GM23338 (cell line): Measurements from ENCODE around the gene HK1. TPM values are rescaled to one million over a fixed set of nuclear protein-coding genes. Genes with fewer than 3 reads are reported as not detected.

Experiments used
- ATAC-seq: fragments of 200-7000 bp; cut with Tn5 transposase; 3 replicates; pipeline ENCODE4 v1.9.1; 2020
- DNase-seq: peaks from one replicate; pipeline ENCODE4 v3.0.0-alpha.2; 2015; ENCODE audit warnings: low spot score
- H2AFZ ChIP-seq: fragments of 200-600 bp; sonication (generic); 2 replicates; pipeline ENCODE4 v1.8.0; 2016; ENCODE audit warnings: antibody characterized with exemption, mild to moderate bottlenecking, moderate library complexity
- H3F3A ChIP-seq: fragments of 200-600 bp; sonication (generic); replicated peaks from 2 replicates; pipeline ENCODE4 v1.8.0; 2017; ENCODE audit warnings: antibody characterized with exemption, mixed run types, low read depth
- H3K27ac ChIP-seq: fragments of 200-600 bp; sonication (generic); 2 replicates; pipeline ENCODE4 v1.6.1; 2016; ENCODE audit warnings: low read depth
- H3K27me3 ChIP-seq: fragments of 200-600 bp; sonication (generic); 2 replicates; pipeline ENCODE4 v1.8.0; 2016; ENCODE audit warnings: mild to moderate bottlenecking, mixed run types, moderate library complexity; ENCODE audit not compliant: insufficient read depth
- H3K36me3 ChIP-seq: fragments of 200-600 bp; sonication (generic); 2 replicates; pipeline ENCODE4 v1.8.0; 2016; ENCODE audit warnings: mild to moderate bottlenecking; ENCODE audit not compliant: insufficient read depth
- H3K4me1 ChIP-seq: fragments of 200-600 bp; sonication (generic); 2 replicates; pipeline ENCODE4 v1.8.0; 2016; ENCODE audit warnings: mild to moderate bottlenecking, moderate library complexity; ENCODE audit not compliant: insufficient read depth
- H3K4me2 ChIP-seq: fragments of 200-600 bp; sonication (generic); 2 replicates; pipeline ENCODE4 v1.7.1; 2017; ENCODE audit warnings: mixed run types
- H3K4me3 ChIP-seq: fragments of 200-600 bp; sonication (generic); 2 replicates; pipeline ENCODE4 v1.6.1; 2016; ENCODE audit warnings: mixed run types
- H3K79me2 ChIP-seq: fragments of 200-600 bp; sonication (generic); replicated peaks from 2 replicates; pipeline ENCODE4 v1.8.0; 2017; ENCODE audit warnings: mild to moderate bottlenecking; ENCODE audit not compliant: insufficient read depth
- H3K9me2 ChIP-seq: fragments of 200-600 bp; sonication (generic); 2 replicates; pipeline ENCODE4 v1.8.0; 2017; ENCODE audit not compliant: insufficient read depth
- H4K20me1 ChIP-seq: fragments of 200-600 bp; sonication (generic); replicated peaks from 2 replicates; pipeline ENCODE4 v1.8.0; 2017; ENCODE audit warnings: mild to moderate bottlenecking; ENCODE audit not compliant: insufficient read depth
- H3K27ac Mint-ChIP-seq: 2 replicates; pipeline ENCODE4 v1.8.0; 2020; ENCODE audit warnings: inconsistent platforms, mild to moderate bottlenecking, moderate library complexity, mixed read lengths
- H3K27me3 Mint-ChIP-seq: 3 replicates; pipeline ENCODE4 v1.8.0; 2022; ENCODE audit warnings: low read depth, mild to moderate bottlenecking, moderate library complexity, mixed read lengths, inconsistent platforms; ENCODE audit not compliant: insufficient read depth, poor library complexity
- H3K36me3 Mint-ChIP-seq: 3 replicates; pipeline ENCODE4 v1.8.0; 2021; ENCODE audit warnings: low read depth, mild to moderate bottlenecking, inconsistent platforms, moderate library complexity, mixed read lengths
- H3K4me1 Mint-ChIP-seq: 3 replicates; pipeline ENCODE4 v1.8.0; 2020; ENCODE audit warnings: mild to moderate bottlenecking, inconsistent platforms, mixed read lengths
- H3K4me3 Mint-ChIP-seq: 3 replicates; pipeline ENCODE4 v1.8.0; 2021; ENCODE audit warnings: moderate library complexity, mild to moderate bottlenecking, inconsistent platforms, mixed read lengths
- H3K9me3 Mint-ChIP-seq: 3 replicates; pipeline ENCODE4 v1.8.0; 2020; ENCODE audit warnings: moderate library complexity, mild to moderate bottlenecking, inconsistent platforms, mixed read lengths
- CREB1 ChIP-seq: fragments of 250-450 bp; sonication (Bioruptor Pico); IDR thresholded peaks from 2 replicates; pipeline ENCODE4 v1.5.0; 2020; ENCODE audit warnings: low read depth, mild to moderate bottlenecking, moderate library complexity
- EZH2 ChIP-seq: fragments of 200-600 bp; sonication (generic); IDR thresholded peaks from one replicate; pipeline ENCODE4 v1.8.0; 2017; ENCODE audit warnings: antibody characterized with exemption, mild to moderate bottlenecking, low read depth; ENCODE audit not compliant: unreplicated experiment
- EZH2phosphoT487 ChIP-seq: fragments of 200-600 bp; sonication (generic); IDR thresholded peaks from one replicate; pipeline ENCODE4 v1.8.1; 2018; ENCODE audit warnings: antibody characterized with exemption; ENCODE audit not compliant: unreplicated experiment
- NANOG ChIP-seq: IDR thresholded peaks from 2 replicates; pipeline ENCODE4 v1.6.1; 2016; ENCODE audit warnings: antibody characterized with exemption, borderline replicate concordance
- REST ChIP-seq: IDR thresholded peaks from one replicate; pipeline ENCODE4 v1.6.1; 2018; ENCODE audit warnings: antibody characterized with exemption; ENCODE audit not compliant: unreplicated experiment
- STAT1 ChIP-seq: IDR thresholded peaks from one replicate; pipeline ENCODE4 v1.6.1; 2016; ENCODE audit warnings: antibody characterized with exemption; ENCODE audit not compliant: unreplicated experiment
- ZNF114 ChIP-seq: fragments of 250-450 bp; sonication (Bioruptor Pico); IDR thresholded peaks from 2 replicates; pipeline ENCODE4 v1.5.0; 2020; ENCODE audit warnings: mild to moderate bottlenecking, moderate library complexity
- ZNF331 ChIP-seq: fragments of 250-450 bp; sonication (Bioruptor Pico); IDR thresholded peaks from 2 replicates; pipeline ENCODE4 v1.5.0; 2020; ENCODE audit warnings: low read depth, mild to moderate bottlenecking, moderate library complexity
- polyA plus RNA-seq: library from polyadenylated mRNA; unstranded; fragments of >200 nt; fragmentation: Nextera tagmentation; extraction: Ambion mirVana; gene quantifications from 2 replicates; pipeline ENCODE4 v1.2.1, GENCODE V29; 2016
- total RNA-seq: library from RNA; depleted of rRNA; stranded (reverse); fragments of >200 nt; shearing (Covaris generic); gene quantifications from 2 replicates; pipeline ENCODE4 v1.2.3, GENCODE V29; 2014
- TF ChIP-seq, protein P1 (sequence below), 2 experiments: fragments of 200-600 bp in 1 of 2; sonication (generic) in 1 of 2; conservative IDR thresholded peaks; 2 replicates each; pipeline versions ENCODE4 v1.5.1 to v1.6.1; 2016 to 2017; ENCODE audit warnings: antibody characterized with exemption in 2 of 2, low read depth in 2 of 2, mild to moderate bottlenecking in 2 of 2, moderate library complexity in 1 of 2

The HK1 gene
- total and polyA plus RNA-seq, 2 experiments from 2014 or later: 76.6 to 229 TPM

DNA sequence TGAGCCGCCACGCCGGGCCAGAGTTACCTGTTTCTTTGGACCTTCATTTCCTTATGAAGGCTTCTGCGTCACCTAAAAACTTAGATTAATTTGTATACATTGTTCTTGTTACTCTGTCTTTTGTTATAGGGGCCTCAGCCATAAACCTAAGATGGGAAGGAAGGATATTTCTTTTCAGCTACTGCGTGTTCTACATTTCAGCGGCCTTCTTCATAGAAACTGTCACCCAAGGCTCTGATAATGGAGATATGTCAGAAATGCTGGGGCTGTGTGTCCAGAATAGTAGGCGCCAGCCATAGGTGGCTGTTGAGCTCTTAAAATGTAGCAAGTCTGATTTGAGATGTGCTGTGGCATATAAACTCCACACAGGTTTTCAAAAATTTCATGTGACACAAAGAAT, 52.9 kb downstream of the HK1 start (continued):
- TF ChIP-seq REST (no peak), EZH2phosphoT487 (no peak), NANOG (no peak)
- TF ChIP-seq, protein P1, sequence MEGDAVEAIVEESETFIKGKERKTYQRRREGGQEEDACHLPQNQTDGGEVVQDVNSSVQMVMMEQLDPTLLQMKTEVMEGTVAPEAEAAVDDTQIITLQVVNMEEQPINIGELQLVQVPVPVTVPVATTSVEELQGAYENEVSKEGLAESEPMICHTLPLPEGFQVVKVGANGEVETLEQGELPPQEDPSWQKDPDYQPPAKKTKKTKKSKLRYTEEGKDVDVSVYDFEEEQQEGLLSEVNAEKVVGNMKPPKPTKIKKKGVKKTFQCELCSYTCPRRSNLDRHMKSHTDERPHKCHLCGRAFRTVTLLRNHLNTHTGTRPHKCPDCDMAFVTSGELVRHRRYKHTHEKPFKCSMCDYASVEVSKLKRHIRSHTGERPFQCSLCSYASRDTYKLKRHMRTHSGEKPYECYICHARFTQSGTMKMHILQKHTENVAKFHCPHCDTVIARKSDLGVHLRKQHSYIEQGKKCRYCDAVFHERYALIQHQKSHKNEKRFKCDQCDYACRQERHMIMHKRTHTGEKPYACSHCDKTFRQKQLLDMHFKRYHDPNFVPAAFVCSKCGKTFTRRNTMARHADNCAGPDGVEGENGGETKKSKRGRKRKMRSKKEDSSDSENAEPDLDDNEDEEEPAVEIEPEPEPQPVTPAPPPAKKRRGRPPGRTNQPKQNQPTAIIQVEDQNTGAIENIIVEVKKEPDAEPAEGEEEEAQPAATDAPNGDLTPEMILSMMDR (conservative IDR thresholded peaks at IDR 0.05; ENCODE audit: low read depth in 2 of 2): no peak

DNA sequence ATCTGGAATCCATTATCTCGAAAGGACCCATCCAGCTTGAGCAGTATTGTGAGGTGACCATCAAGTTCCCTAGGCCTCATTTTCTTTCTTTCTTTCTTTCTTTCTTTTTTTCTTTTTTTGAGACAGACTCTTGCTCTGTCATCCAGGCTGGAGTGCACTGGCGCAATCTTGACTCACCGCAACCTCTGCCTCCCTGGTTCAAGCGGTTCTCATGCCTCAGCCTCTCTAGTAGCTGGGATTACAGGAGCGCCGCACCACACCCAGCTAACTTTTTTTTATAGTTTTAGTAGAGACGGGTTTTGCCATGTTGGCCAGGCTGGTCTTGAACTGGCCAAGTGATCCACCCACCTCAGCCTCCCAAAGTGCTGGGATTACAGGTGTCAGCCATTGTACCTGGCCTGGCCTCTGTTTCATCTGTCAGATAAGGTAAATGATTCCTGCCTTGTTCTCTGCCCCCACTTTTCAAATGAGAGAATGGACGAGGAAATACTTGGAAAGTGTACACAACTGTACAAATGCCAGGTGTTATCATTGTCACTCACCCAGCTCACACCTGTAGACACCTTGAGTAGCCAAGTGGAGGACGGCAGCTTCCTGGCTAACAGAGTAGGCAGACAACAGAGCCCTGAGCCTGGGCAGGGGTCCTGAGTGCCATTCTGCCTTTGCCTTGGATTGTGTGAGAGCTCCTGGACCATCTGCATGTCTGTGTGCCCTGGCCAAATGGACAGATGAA, 54.1 kb downstream of the HK1 start:
- H3K4me1 ChIP-seq: peaks cover 85% of the 10 kb centered on the region
- ATAC-seq: no peak
- H3K27me3 Mint-ChIP-seq: peaks cover 17% of the 10 kb centered on the region
- no peaks in the 10 kb centered on the region for H3K9me2 ChIP-seq
- H3K36me3 Mint-ChIP-seq: peaks cover 37% of the 10 kb centered on the region
- no peak overlapping the region for H2AFZ ChIP-seq
- no peaks in the 10 kb centered on the region for H3K9me3 Mint-ChIP-seq
- peak overlapping the region; percentile 93 for H3K27ac ChIP-seq
- H3K27me3 ChIP-seq: no peaks in the 10 kb centered on the region
- H3K27ac Mint-ChIP-seq: peak overlapping the region; percentile 93
- no peak overlapping the region; the same call in 2 of the 3 replicates for H3K4me3 Mint-ChIP-seq
- peaks cover 11% of the 10 kb centered on the region for H3F3A ChIP-seq
- peaks cover 87% of the 10 kb centered on the region for H3K4me1 Mint-ChIP-seq
- no peak for DNase-seq
- H3K36me3 ChIP-seq: 0 out of 2 replicates have a peak, but pooled peaks cover 9% of the 10 kb centered on the region
- H4K20me1 ChIP-seq: peaks cover 2% of the 10 kb centered on the region; the same call in 1 of the 2 replicates
- no peak overlapping the region for H3K4me3 ChIP-seq
- H3K79me2 ChIP-seq: peaks cover 91% of the 10 kb centered on the region
- H3K4me2 ChIP-seq: peak overlapping the region; percentile 63
- TF ChIP-seq CREB1 (CRISPR knock-in tag) (no peak), STAT1 (no peak), ZNF114 (CRISPR knock-in tag) (no peak), ZNF331 (CRISPR knock-in tag) (no peak), EZH2phosphoT487 (no peak), EZH2 (no peak), NANOG (no peak)
- TF ChIP-seq, protein P1 (conservative IDR thresholded peaks at IDR 0.05; ENCODE audit: low read depth in 2 of 2): no peak
